Activated T-cell treated with anti-CD3 and anti-CD28 coated beads, Interleukin-2, amount 50 U/mL, for 72 hours (primary cell): ENCODE data around the gene POLR2C. TPM values are rescaled to one million over a fixed set of nuclear protein-coding genes. Genes with fewer than 3 reads are reported as not detected.

Source experiments
- ATAC-seq, 2 donors: fragments of 150-1000 bp; cut with Tn5 transposase; replicated peaks in 1 of 2; 2 replicates each; pipeline ENCODE4 v1.10.0; 2021; ENCODE audit warnings: moderate library complexity in 2 of 2, mild to moderate bottlenecking in 1 of 2
- DNase-seq, 2 donors: peaks; one replicate each; pipeline ENCODE4 v3.0.0; 2021 to 2022; ENCODE audit warnings: mixed read lengths in 1 of 2
- H3K27ac Mint-ChIP-seq: one replicate; pipeline ENCODE4 v1.8.0; 2022; ENCODE audit warnings: mild to moderate bottlenecking, moderate library complexity, mixed read lengths
- H3K27me3 Mint-ChIP-seq: one replicate; pipeline ENCODE4 v1.8.0; 2022; ENCODE audit warnings: low read depth, mixed read lengths
- H3K36me3 Mint-ChIP-seq, 2 donors: one replicate each; pipeline ENCODE4 v1.8.0; 2022; ENCODE audit warnings: mixed read lengths in 2 of 2, mild to moderate bottlenecking in 1 of 2; ENCODE audit not compliant: insufficient read depth in 2 of 2
- H3K4me1 Mint-ChIP-seq: one replicate; pipeline ENCODE4 v1.8.0; 2022; ENCODE audit warnings: low read depth, mixed read lengths
- H3K4me3 Mint-ChIP-seq, 2 donors: one replicate each; pipeline ENCODE4 v1.8.0; 2022; ENCODE audit warnings: mild to moderate bottlenecking in 2 of 2, mixed read lengths in 2 of 2, moderate library complexity in 2 of 2
- H3K9me3 Mint-ChIP-seq, 2 donors: one replicate each; pipeline ENCODE4 v1.8.0; 2022; ENCODE audit warnings: mixed read lengths in 2 of 2
- total RNA-seq, 2 donors: library from RNA; stranded (reverse); gene quantifications; one replicate each; pipeline ENCODE4 v1.2.3, GENCODE V29; 2022

The POLR2C gene
- 10 to 100 TPM; 65.7 to 67.5 TPM for total RNA-seq

- ATAC-seq (peak; percentile 98 to 99), DNase-seq (peak; percentile 93 to 94)
- peaks cover 26% of the 10 kb centered on the region for H3K4me1 Mint-ChIP-seq
- H3K4me3 Mint-ChIP-seq = peak within 1 kb of the TSS; percentile 95 to 99
- H3K9me3 Mint-ChIP-seq = no peaks in the 10 kb centered on the region
- peak within 1 kb of the TSS; percentile 96 for H3K27ac Mint-ChIP-seq
- H3K27me3 Mint-ChIP-seq = no peaks in the 10 kb centered on the region
- peaks cover 8 to 14% of the 10 kb centered on the region in 2 donors for H3K36me3 Mint-ChIP-seq
These were observed at the start of gene POLR2C for GRCh38 chr16:57462209-57462977. TSS of gene POLR2C (plus strand) at chr16:57462679. CDS start at chr16:57462725, 46 bp downstream.

DNA sequence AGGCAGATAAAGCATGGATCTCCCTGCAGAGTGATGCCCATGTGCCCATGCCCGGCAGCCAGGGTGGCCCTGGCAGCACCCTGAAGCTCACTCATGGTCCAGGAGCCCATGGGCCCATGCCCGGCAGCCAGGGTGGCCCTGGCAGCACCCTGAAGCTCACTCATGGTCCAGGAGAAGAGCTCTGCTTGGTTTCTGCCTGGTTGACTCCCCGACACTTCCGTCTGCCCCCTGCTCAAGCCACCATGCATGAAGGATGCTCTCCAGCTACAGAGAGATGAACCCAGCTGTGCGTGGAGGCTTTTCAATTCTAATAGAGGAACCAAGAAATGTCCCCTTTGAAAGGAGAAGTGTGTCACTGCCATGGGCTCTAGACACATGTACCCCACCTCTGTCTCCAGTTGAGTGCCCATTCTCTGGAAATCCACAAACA lies 49.2 kb upstream of the POLR2C start:
- Mint-ChIP-seq H3K27ac (no peak overlapping the region), H3K36me3 (no peaks in the 10 kb centered on the region), H3K4me3 (no peak overlapping the region), H3K27me3 (no peaks in the 10 kb centered on the region), H3K4me1 (peaks cover 7% of the 10 kb centered on the region), H3K9me3 (no peaks in the 10 kb centered on the region)
- DNase-seq (no peak), ATAC-seq (no peak)

DNA sequence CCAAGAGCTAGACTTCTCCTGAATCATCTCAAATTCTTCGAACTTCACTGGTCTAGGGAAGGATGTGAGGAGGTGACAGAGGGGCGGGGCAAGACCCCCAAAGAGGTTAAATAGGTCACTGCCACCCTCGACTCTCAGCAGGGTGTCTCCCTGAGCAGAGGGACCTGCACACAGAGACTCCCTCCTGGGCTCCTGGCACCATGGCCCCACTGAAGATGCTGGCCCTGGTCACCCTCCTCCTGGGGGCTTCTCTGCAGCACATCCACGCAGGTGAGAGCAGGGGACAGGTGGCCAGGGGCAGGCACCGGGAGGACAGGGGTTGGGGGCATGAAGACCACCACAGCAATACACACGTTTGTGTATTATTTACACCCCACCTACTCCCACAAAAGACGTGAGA lies 48.7 kb upstream of the POLR2C start:
- DNase-seq = no peak
- ATAC-seq = no peak
- H3K27me3 Mint-ChIP-seq = no peaks in the 10 kb centered on the region
- H3K4me3 Mint-ChIP-seq = no peak overlapping the region
- no peaks in the 10 kb centered on the region for H3K9me3 Mint-ChIP-seq
- H3K27ac Mint-ChIP-seq = no peak overlapping the region
- peaks cover 12% of the 10 kb centered on the region for H3K4me1 Mint-ChIP-seq
- H3K36me3 Mint-ChIP-seq = no peaks in the 10 kb centered on the region

DNA sequence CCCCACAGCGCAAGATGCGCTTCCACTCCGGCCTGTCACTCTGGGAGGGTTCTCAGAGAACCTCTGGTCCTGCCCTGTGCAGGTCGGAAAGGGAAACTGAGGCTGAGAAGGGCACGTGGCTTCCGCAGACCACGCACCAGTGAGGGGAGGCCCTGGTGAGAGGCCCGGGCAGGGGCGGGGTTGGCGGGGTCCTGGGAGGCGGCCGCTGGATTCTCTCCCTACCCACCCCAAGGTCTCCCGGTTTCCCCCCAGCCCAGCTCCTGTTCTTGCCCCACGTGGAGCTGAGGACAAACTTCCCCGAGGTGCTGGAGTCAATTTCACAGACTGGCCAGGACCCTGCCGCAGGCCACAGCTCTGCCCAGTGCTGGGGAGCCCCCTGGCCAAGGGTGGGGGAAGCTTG lies 46.4 kb upstream of the POLR2C start:
- no peaks in the 10 kb centered on the region for H3K9me3 Mint-ChIP-seq
- H3K27ac Mint-ChIP-seq = no peak overlapping the region
- no peaks in the 10 kb centered on the region for H3K27me3 Mint-ChIP-seq
- H3K4me3 Mint-ChIP-seq = no peak overlapping the region
- DNase-seq (no peak), ATAC-seq (peak in 1 of 2 donors; percentile 2)
- H3K36me3 Mint-ChIP-seq = no peaks in the 10 kb centered on the region
- H3K4me1 Mint-ChIP-seq = peaks cover 16% of the 10 kb centered on the region

DNA sequence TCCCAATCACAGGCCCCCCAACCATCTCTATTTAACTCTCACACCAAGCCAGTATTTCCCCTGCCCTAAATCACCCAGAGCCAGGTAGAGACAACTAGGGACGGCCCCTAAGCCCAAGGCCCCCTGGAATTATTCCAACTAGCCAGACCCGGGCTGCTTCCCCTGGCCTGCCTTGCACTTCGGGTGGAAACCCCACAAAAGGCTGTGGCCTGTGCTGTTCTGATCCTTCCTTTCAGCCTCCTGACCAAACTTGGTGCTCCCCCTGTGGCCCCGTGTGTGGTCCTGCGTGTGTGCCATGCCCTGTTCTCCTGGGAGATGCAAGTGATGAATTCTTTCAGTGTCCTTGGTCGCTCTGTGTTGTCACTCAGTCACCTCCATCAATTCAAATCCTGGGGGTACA lies 43.0 kb upstream of the POLR2C start:
- peak overlapping the region; percentile 82 for H3K27ac Mint-ChIP-seq
- H3K9me3 Mint-ChIP-seq = no peaks in the 10 kb centered on the region
- no peak for ATAC-seq
- peaks cover 16% of the 10 kb centered on the region for H3K4me1 Mint-ChIP-seq
- DNase-seq = no peak
- H3K4me3 Mint-ChIP-seq = no peak overlapping the region
- H3K27me3 Mint-ChIP-seq = no peaks in the 10 kb centered on the region
- no peaks in the 10 kb centered on the region for H3K36me3 Mint-ChIP-seq

- Mint-ChIP-seq H3K27me3 (no peaks in the 10 kb centered on the region), H3K4me1 (peaks cover 10% of the 10 kb centered on the region), H3K4me3 (no peak overlapping the region), H3K27ac (no peak overlapping the region), H3K36me3 (no peaks in the 10 kb centered on the region), H3K9me3 (no peaks in the 10 kb centered on the region)
- ATAC-seq (no peak), DNase-seq (no peak)
These were observed 40.2 kb upstream of the POLR2C start for GRCh38 chr16:57422026-57422944.

- Mint-ChIP-seq H3K27ac (no peak overlapping the region), H3K4me1 (peaks cover 9% of the 10 kb centered on the region)
- ATAC-seq = no peak
These were observed 39.3 kb upstream of the POLR2C start for GRCh38 chr16:57423152-57423551.

GRCh38 chr16:57424583-57424982 lies 37.9 kb upstream of the POLR2C start:
- no peak for ATAC-seq
- H3K27ac Mint-ChIP-seq = no peak overlapping the region
- no peaks in the 10 kb centered on the region for H3K4me1 Mint-ChIP-seq
- H3K4me3 Mint-ChIP-seq = no peak overlapping the region
- H3K27me3 Mint-ChIP-seq = no peaks in the 10 kb centered on the region
- peaks cover 0 to 15% of the 10 kb centered on the region in 2 donors for H3K36me3 Mint-ChIP-seq
- no peaks in the 10 kb centered on the region for H3K9me3 Mint-ChIP-seq
- DNase-seq = no peak

More at GRCh38 chr16:57423152-57423551, 39.3 kb upstream of the POLR2C start:
- Mint-ChIP-seq H3K9me3 (no peaks in the 10 kb centered on the region), H3K36me3 (peaks cover 0 to 6% of the 10 kb centered on the region in 2 donors), H3K4me3 (no peak overlapping the region), H3K27me3 (no peaks in the 10 kb centered on the region)
- DNase-seq = no peak

GRCh38 chr16:57426356-57426755 lies 36.1 kb upstream of the POLR2C start:
- no peak for DNase-seq
- Mint-ChIP-seq H3K4me3 (no peak overlapping the region), H3K27ac (no peak overlapping the region)

GRCh38 chr16:57427307-57427706 lies 35.2 kb upstream of the POLR2C start:
- Mint-ChIP-seq H3K27me3 (no peaks in the 10 kb centered on the region), H3K4me1 (no peaks in the 10 kb centered on the region), H3K9me3 (no peaks in the 10 kb centered on the region), H3K27ac (no peak overlapping the region), H3K36me3 (peaks cover 10 to 21% of the 10 kb centered on the region in 2 donors), H3K4me3 (no peak overlapping the region)
- DNase-seq (no peak), ATAC-seq (no peak)

More at GRCh38 chr16:57426356-57426755, 36.1 kb upstream of the POLR2C start:
- H3K9me3 Mint-ChIP-seq = no peaks in the 10 kb centered on the region
- ATAC-seq = no peak
- peaks cover 10 to 21% of the 10 kb centered on the region in 2 donors for H3K36me3 Mint-ChIP-seq
- H3K4me1 Mint-ChIP-seq = no peaks in the 10 kb centered on the region
- no peaks in the 10 kb centered on the region for H3K27me3 Mint-ChIP-seq

GRCh38 chr16:57427824-57428223 lies 34.7 kb upstream of the POLR2C start:
- Mint-ChIP-seq H3K4me1 (no peaks in the 10 kb centered on the region), H3K9me3 (no peaks in the 10 kb centered on the region), H3K27me3 (no peaks in the 10 kb centered on the region), H3K36me3 (peaks cover 11 to 23% of the 10 kb centered on the region in 2 donors), H3K4me3 (no peak overlapping the region), H3K27ac (no peak overlapping the region)
- DNase-seq (no peak), ATAC-seq (no peak)

DNA sequence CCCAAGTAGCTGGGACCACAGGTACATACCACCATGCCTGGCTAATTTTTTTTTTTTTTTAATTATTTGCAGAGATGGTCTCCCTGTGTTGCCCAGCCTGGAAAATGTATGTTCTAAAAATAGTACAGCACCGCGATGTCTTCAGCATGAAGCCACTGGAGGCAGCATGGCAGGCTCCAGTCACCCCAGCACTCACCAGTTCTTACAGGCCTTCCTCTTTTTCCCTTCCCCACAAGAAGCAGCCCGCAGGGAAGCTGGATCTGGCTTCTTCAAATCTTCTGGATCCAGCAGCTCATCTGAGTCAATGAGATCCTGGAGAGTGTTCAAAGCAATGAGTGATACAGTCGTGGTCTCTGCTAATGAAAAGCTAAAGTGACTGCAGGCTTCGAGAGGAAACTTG lies 31.5 kb upstream of the POLR2C start:
- no peaks in the 10 kb centered on the region for H3K27me3 Mint-ChIP-seq
- ATAC-seq (no peak), DNase-seq (no peak)
- H3K9me3 Mint-ChIP-seq = no peaks in the 10 kb centered on the region
- H3K36me3 Mint-ChIP-seq = peaks cover 12 to 38% of the 10 kb centered on the region in 2 donors
- H3K4me1 Mint-ChIP-seq = peaks cover 8% of the 10 kb centered on the region
- no peak overlapping the region for H3K27ac Mint-ChIP-seq
- H3K4me3 Mint-ChIP-seq = no peak overlapping the region

DNA sequence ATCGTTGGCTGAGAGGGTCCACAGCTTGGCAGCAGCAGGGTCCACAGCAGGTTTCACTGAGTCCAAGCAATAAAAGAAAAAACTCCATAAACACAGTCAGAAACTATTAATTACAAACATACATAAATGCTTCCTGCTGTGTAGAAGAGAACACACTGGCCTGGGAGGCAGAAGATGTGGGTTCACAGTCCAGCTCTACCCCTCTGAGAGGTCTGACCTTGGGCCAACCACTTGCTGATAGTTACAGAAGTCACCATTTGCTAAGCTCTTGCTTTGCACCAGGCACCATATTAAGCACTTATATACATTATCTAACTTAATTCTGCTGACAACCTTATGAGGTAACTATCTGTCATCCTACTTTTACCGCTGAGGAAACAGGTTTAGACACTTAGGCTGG lies 30.0 kb upstream of the POLR2C start:
- peaks cover 13 to 39% of the 10 kb centered on the region in 2 donors for H3K36me3 Mint-ChIP-seq
- no peaks in the 10 kb centered on the region for H3K27me3 Mint-ChIP-seq
- DNase-seq (no peak), ATAC-seq (no peak)
- no peak overlapping the region for H3K4me3 Mint-ChIP-seq
- no peaks in the 10 kb centered on the region for H3K9me3 Mint-ChIP-seq
- H3K27ac Mint-ChIP-seq = no peak overlapping the region
- H3K4me1 Mint-ChIP-seq = peaks cover 8% of the 10 kb centered on the region
